Activated naive CD4-positive, alpha-beta T cell treated with anti-CD3 and anti-CD28 coated beads, Interleukin-2, amount 10 ng/mL, durations not matched to agents 7 days and 5 days (primary cell): ENCODE results near the gene NPTN.
A peak's percentile ranks its signal among the peaks of the same experiment; 100 is the strongest.
"Not testable (repeated sequence)": the region's sequence is repeated elsewhere in the genome, so short reads cannot be mapped to it uniquely, and the experiment has no call there.

Source experiments
- CTCF ChIA-PET: fragments of 350-600 bp; sonication (Branson Sonifier 250); formaldehyde crosslinking; loops from one replicate; lab custom pipeline; 2021; ENCODE audit warnings: antibody characterized with exemption; lab: Charles Lee
- DNase-seq: peaks from one replicate; pipeline ENCODE4 v3.0.0-alpha.2; 2020
- H3K27ac Mint-ChIP-seq: one replicate; pipeline ENCODE4 v1.8.0; 2021; ENCODE audit warnings: mild to moderate bottlenecking, moderate library complexity, mixed read lengths
- H3K27me3 Mint-ChIP-seq: one replicate; pipeline ENCODE4 v1.8.0; 2021; ENCODE audit warnings: mild to moderate bottlenecking, mixed read lengths
- H3K36me3 Mint-ChIP-seq: one replicate; pipeline ENCODE4 v1.8.0; 2021; ENCODE audit warnings: mixed read lengths
- H3K4me1 Mint-ChIP-seq: one replicate; pipeline ENCODE4 v1.8.0; 2021; ENCODE audit warnings: mixed read lengths
- H3K4me3 Mint-ChIP-seq: one replicate; pipeline ENCODE4 v1.8.0; 2021; ENCODE audit warnings: mild to moderate bottlenecking, moderate library complexity, mixed read lengths
- H3K9me3 Mint-ChIP-seq: one replicate; pipeline ENCODE4 v1.8.0; 2021; ENCODE audit warnings: mixed read lengths

NPTN gene

GRCh38 chr15:73589766-73590165, 43.4 kb downstream of the NPTN start:
- no peak for DNase-seq
- H3K36me3 Mint-ChIP-seq, result peaks cover 29% of the 10 kb centered on the region
- H3K4me3 Mint-ChIP-seq, result no peak overlapping the region
- CTCF ChIA-PET, result interaction anchor here (0.7 to 2.6 kb wide), 2 partner anchors 47 to 211 kb away, joined by 3 to 8 read pairs; no protein-coding TSS in a partner anchor
- no peaks in the 10 kb centered on the region for H3K27me3 Mint-ChIP-seq
- no peak overlapping the region for H3K27ac Mint-ChIP-seq
- H3K9me3 Mint-ChIP-seq, result no peaks in the 10 kb centered on the region
- peaks cover 9% of the 10 kb centered on the region for H3K4me1 Mint-ChIP-seq

GRCh38 chr15:73585871-73586654, 47.1 kb downstream of the NPTN start:
- Mint-ChIP-seq H3K9me3 (no peaks in the 10 kb centered on the region), H3K27ac (no peak overlapping the region), H3K4me3 (no peak overlapping the region)

GRCh38 chr15:73584699-73585420, 48.3 kb downstream of the NPTN start:
- Mint-ChIP-seq H3K27me3 (no peaks in the 10 kb centered on the region), H3K27ac (no peak overlapping the region), H3K4me3 (no peak overlapping the region), H3K4me1 (peaks cover 13% of the 10 kb centered on the region), H3K36me3 (peaks cover 40% of the 10 kb centered on the region), H3K9me3 (no peaks in the 10 kb centered on the region)
- CTCF ChIA-PET, result interaction anchor here (0.8 kb wide), 1 partner anchor 53 kb away, joined by 3 read pairs; no protein-coding TSS in a partner anchor
- DNase-seq, result no peak

More at GRCh38 chr15:73585871-73586654, 47.1 kb downstream of the NPTN start:
- no peaks in the 10 kb centered on the region for H3K27me3 Mint-ChIP-seq
- DNase-seq, result no peak
- H3K36me3 Mint-ChIP-seq, result peaks cover 41% of the 10 kb centered on the region
- peaks cover 13% of the 10 kb centered on the region for H3K4me1 Mint-ChIP-seq
- CTCF ChIA-PET, result interaction anchor here (0.7 to 1.8 kb wide), 3 partner anchors 15 to 119 kb away, joined by 3 to 6 read pairs (median 3); no protein-coding TSS in a partner anchor

- CTCF ChIA-PET, result no interaction called here
- H3K4me1 Mint-ChIP-seq, result peaks cover 13% of the 10 kb centered on the region
- H3K9me3 Mint-ChIP-seq, result no peaks in the 10 kb centered on the region
- no peak overlapping the region for H3K4me3 Mint-ChIP-seq
- H3K27ac Mint-ChIP-seq, result no peak overlapping the region
- H3K36me3 Mint-ChIP-seq, result peaks cover 34% of the 10 kb centered on the region
- no peaks in the 10 kb centered on the region for H3K27me3 Mint-ChIP-seq
- DNase-seq, result no peak
Measured at GRCh38 chr15:73583544-73583943, 49.6 kb downstream of the NPTN start.

- H3K36me3 Mint-ChIP-seq, result peaks cover 32% of the 10 kb centered on the region
Measured at GRCh38 chr15:73582851-73583379, 50.3 kb downstream of the NPTN start.

GRCh38 chr15:73578026-73578425, 55.2 kb downstream of the NPTN start:
- Mint-ChIP-seq H3K36me3 (peaks cover 11% of the 10 kb centered on the region), H3K27me3 (no peaks in the 10 kb centered on the region), H3K9me3 (no peaks in the 10 kb centered on the region), H3K4me1 (no peaks in the 10 kb centered on the region), H3K27ac (no peak overlapping the region), H3K4me3 (no peak overlapping the region)
- CTCF ChIA-PET, result interaction anchor here (1.0 kb wide), 1 partner anchor 122 kb away, joined by 3 read pairs; no protein-coding TSS in a partner anchor
- DNase-seq, result no peak

More at GRCh38 chr15:73582851-73583379, 50.3 kb downstream of the NPTN start:
- no peak overlapping the region for H3K4me3 Mint-ChIP-seq
- H3K27ac Mint-ChIP-seq, result no peak overlapping the region
- H3K9me3 Mint-ChIP-seq, result no peaks in the 10 kb centered on the region
- no peaks in the 10 kb centered on the region for H3K27me3 Mint-ChIP-seq
- CTCF ChIA-PET, result no interaction called here
- H3K4me1 Mint-ChIP-seq, result peaks cover 13% of the 10 kb centered on the region
- DNase-seq, result no peak

GRCh38 chr15:73577593-73577992, 55.6 kb downstream of the NPTN start:
- DNase-seq, H3K9me3 Mint-ChIP-seq, H3K27me3 Mint-ChIP-seq, H3K4me1 Mint-ChIP-seq, H3K4me3 Mint-ChIP-seq, H3K27ac Mint-ChIP-seq, H3K36me3 Mint-ChIP-seq: not testable (repeated sequence)
- CTCF ChIA-PET, result interaction anchor here (1.0 kb wide), 1 partner anchor 122 kb away, joined by 3 read pairs; no protein-coding TSS in a partner anchor

GRCh38 chr15:73575636-73576247, 57.4 kb downstream of the NPTN start:
- H3K36me3 Mint-ChIP-seq, result peaks cover 7% of the 10 kb centered on the region
- H3K9me3 Mint-ChIP-seq, result no peaks in the 10 kb centered on the region
- CTCF ChIA-PET, result no interaction called here
- peak overlapping the region; percentile 17 for H3K27ac Mint-ChIP-seq
- no peaks in the 10 kb centered on the region for H3K4me1 Mint-ChIP-seq
- DNase-seq, result no peak
- no peak overlapping the region for H3K4me3 Mint-ChIP-seq
- H3K27me3 Mint-ChIP-seq, result no peaks in the 10 kb centered on the region

- no peak overlapping the region for H3K27ac Mint-ChIP-seq
- CTCF ChIA-PET, result interaction anchor here (0.6 kb wide), 1 partner anchor 76 kb away, joined by 4 read pairs; no protein-coding TSS in a partner anchor
- H3K4me1 Mint-ChIP-seq, result peaks cover 2% of the 10 kb centered on the region
- no peaks in the 10 kb centered on the region for H3K9me3 Mint-ChIP-seq
- DNase-seq, result no peak
- H3K27me3 Mint-ChIP-seq, result no peaks in the 10 kb centered on the region
- H3K4me3 Mint-ChIP-seq, result no peak overlapping the region
- H3K36me3 Mint-ChIP-seq, result peaks cover 16% of the 10 kb centered on the region
Measured at GRCh38 chr15:73573572-73573971, 59.6 kb downstream of the NPTN start.

- DNase-seq, result no peak
- Mint-ChIP-seq H3K9me3 (no peaks in the 10 kb centered on the region), H3K27me3 (no peaks in the 10 kb centered on the region), H3K36me3 (peaks cover 16% of the 10 kb centered on the region), H3K27ac (no peak overlapping the region), H3K4me3 (no peak overlapping the region), H3K4me1 (peaks cover 2% of the 10 kb centered on the region)
- CTCF ChIA-PET, result no interaction called here
Measured at GRCh38 chr15:73573037-73573436, 60.2 kb downstream of the NPTN start.

GRCh38 chr15:73572296-73572695, 60.9 kb downstream of the NPTN start:
- peaks cover 2% of the 10 kb centered on the region for H3K4me1 Mint-ChIP-seq
- CTCF ChIA-PET, result interaction anchor here (1.4 to 4.8 kb wide), 2 partner anchors 40 to 64 kb away, joined by 3 to 42 read pairs; no protein-coding TSS in a partner anchor
- peaks cover 19% of the 10 kb centered on the region for H3K36me3 Mint-ChIP-seq
- H3K27ac Mint-ChIP-seq, result no peak overlapping the region
- DNase-seq, result no peak
- no peaks in the 10 kb centered on the region for H3K27me3 Mint-ChIP-seq
- H3K4me3 Mint-ChIP-seq, result no peak overlapping the region
- H3K9me3 Mint-ChIP-seq, result no peaks in the 10 kb centered on the region

GRCh38 chr15:73571346-73571745, 61.8 kb downstream of the NPTN start:
- Mint-ChIP-seq H3K4me3 (no peak overlapping the region), H3K27ac (no peak overlapping the region), H3K27me3 (no peaks in the 10 kb centered on the region), H3K4me1 (peaks cover 2% of the 10 kb centered on the region), H3K9me3 (no peaks in the 10 kb centered on the region), H3K36me3 (peaks cover 18% of the 10 kb centered on the region)
- no peak for DNase-seq
- CTCF ChIA-PET, result interaction anchor here (0.6 to 4.8 kb wide), 5 partner anchors 10 to 65 kb away, joined by 3 to 42 read pairs (median 3); partner anchors contain the start of gene NPTN

GRCh38 chr15:73570355-73571032, 62.7 kb downstream of the NPTN start:
- no peaks in the 10 kb centered on the region for H3K27me3 Mint-ChIP-seq
- no peaks in the 10 kb centered on the region for H3K9me3 Mint-ChIP-seq
- no peak for DNase-seq
- peak overlapping the region; percentile 15 for H3K27ac Mint-ChIP-seq
- H3K36me3 Mint-ChIP-seq, result peaks cover 16% of the 10 kb centered on the region
- no peak overlapping the region for H3K4me3 Mint-ChIP-seq
- H3K4me1 Mint-ChIP-seq, result peaks cover 2% of the 10 kb centered on the region
- CTCF ChIA-PET, result interaction anchor here (0.9 to 4.8 kb wide), 4 partner anchors 16 to 66 kb away, joined by 3 to 42 read pairs (median 3); partner anchors contain the start of gene NPTN
